ENCODE results near the gene ISLR2. TPM values are rescaled to one million over a fixed set of nuclear protein-coding genes. Genes with fewer than 3 reads are reported as not detected.

ISLR2 gene
- total and polyA plus RNA-seq, 2 experiments from 2014 or later: 0.13 TPM; not detected in 1

DNA sequence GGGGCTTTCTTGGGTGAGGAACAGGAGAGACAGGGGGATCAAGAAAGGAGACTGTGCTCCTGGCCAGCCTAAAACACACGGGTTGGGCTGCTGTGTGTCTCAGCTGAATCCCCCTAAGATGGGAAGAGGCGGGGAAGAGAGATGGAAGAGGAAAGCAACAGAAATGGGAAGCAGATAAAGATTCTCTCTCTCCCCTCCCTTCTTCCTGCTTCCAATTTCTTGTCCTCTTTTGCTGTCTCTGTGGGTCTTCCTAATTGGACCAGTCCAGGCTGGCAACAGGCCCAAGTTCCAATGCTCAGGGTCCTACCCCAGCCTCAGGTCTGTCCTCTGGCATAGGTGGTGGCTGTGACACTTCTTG is 7.1 kb downstream of the ISLR2 start:
- H3K27ac ChIP-seq: peak overlapping the region; percentile 46
- WGBS (ENCODE audit: low lambda C conversion rate, missing lambda C conversion rate): 82% methylated on average over 2 of the region's 2 CpGs
- TF ChIP-seq EZH2 (IDR thresholded peaks at IDR 0.05; ENCODE audit: borderline replicate concordance) (no peak), EZH2phosphoT487 (IDR thresholded peaks at IDR 0.05; ENCODE audit: low read depth, severe bottlenecking, unreplicated experiment) (no peak), CTCF (IDR thresholded peaks at IDR 0.05; ENCODE audit: poor library complexity) (no peak)

GRCh38 chr15:74138642-74139041 is 8.3 kb downstream of the ISLR2 start:
- no peaks in the 10 kb centered on the region for H4K20me1 ChIP-seq (ENCODE audit: insufficient read depth, poor library complexity, severe bottlenecking)
- H3K4me1 ChIP-seq (ENCODE audit: insufficient read depth): peaks cover 20% of the 10 kb centered on the region
- H3K79me2 ChIP-seq: no peaks in the 10 kb centered on the region
- H3K4me3 ChIP-seq: no peak overlapping the region
- 94% methylated on average over 4 of the region's 4 CpGs for WGBS (ENCODE audit: low lambda C conversion rate, missing lambda C conversion rate)
- H3K4me2 ChIP-seq: no peak overlapping the region
- H3K27ac ChIP-seq: no peak overlapping the region
- peaks cover 45% of the 10 kb centered on the region for H3K27me3 ChIP-seq
- no peak overlapping the region for H2AFZ ChIP-seq
- TF ChIP-seq EZH2 (IDR thresholded peaks at IDR 0.05; ENCODE audit: borderline replicate concordance) (no peak), EZH2phosphoT487 (IDR thresholded peaks at IDR 0.05; ENCODE audit: low read depth, severe bottlenecking, unreplicated experiment) (no peak), CTCF (IDR thresholded peaks at IDR 0.05; ENCODE audit: poor library complexity) (no peak)
- H3K9me2 ChIP-seq (replicated peaks; ENCODE audit: insufficient read depth): no peaks in the 10 kb centered on the region
- no peaks in the 10 kb centered on the region for H3K9me3 ChIP-seq (ENCODE audit: low read depth)
- no peak for DNase-seq (ENCODE audit: low spot score)
- no peaks in the 10 kb centered on the region for H3K36me3 ChIP-seq (replicated peaks; ENCODE audit: insufficient read depth, low read depth)

More for the DNA sequence above, 7.1 kb downstream of the ISLR2 start:
- H3K9me3 ChIP-seq (ENCODE audit: low read depth): no peaks in the 10 kb centered on the region
- H3K9me2 ChIP-seq (replicated peaks; ENCODE audit: insufficient read depth): no peaks in the 10 kb centered on the region
- no peak overlapping the region for H2AFZ ChIP-seq
- H4K20me1 ChIP-seq (ENCODE audit: insufficient read depth, poor library complexity, severe bottlenecking): no peaks in the 10 kb centered on the region
- DNase-seq (ENCODE audit: low spot score): no peak
- no peak overlapping the region for H3K4me3 ChIP-seq
- peaks cover 20% of the 10 kb centered on the region for H3K4me1 ChIP-seq (ENCODE audit: insufficient read depth)
- H3K36me3 ChIP-seq (replicated peaks; ENCODE audit: insufficient read depth, low read depth): no peaks in the 10 kb centered on the region
- no peaks in the 10 kb centered on the region for H3K79me2 ChIP-seq
- H3K27me3 ChIP-seq: peaks cover 57% of the 10 kb centered on the region
- H3K4me2 ChIP-seq: no peak overlapping the region

DNA sequence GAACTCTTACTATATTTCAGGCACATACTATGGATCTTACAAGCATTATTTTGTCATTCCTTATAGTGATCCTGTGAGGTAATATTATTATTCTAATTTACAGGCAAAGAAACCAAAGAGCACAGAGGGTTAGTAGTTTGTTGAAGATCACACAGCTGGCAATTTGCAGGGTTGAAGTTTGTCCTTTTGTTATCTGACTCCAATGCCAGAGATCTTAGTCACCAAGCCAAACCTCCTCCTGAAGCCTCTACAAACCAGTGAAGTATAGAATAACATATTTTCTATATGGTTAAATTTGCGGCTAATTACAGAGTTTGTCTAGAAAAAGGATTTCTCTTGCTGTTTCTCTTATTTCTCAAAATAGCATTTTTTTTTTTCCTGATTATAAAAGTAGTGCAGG is 11.2 kb downstream of the ISLR2 start:
- Histone ChIP-seq H3K4me1 (ENCODE audit: insufficient read depth) (peaks cover 8% of the 10 kb centered on the region), H3K27ac (no peak overlapping the region), H3K9me3 (ENCODE audit: low read depth) (no peaks in the 10 kb centered on the region), H3K4me3 (no peak overlapping the region), H3K36me3 (replicated peaks; ENCODE audit: insufficient read depth, low read depth) (no peaks in the 10 kb centered on the region), H2AFZ (no peak overlapping the region), H3K79me2 (no peaks in the 10 kb centered on the region), H3K4me2 (no peak overlapping the region), H3K27me3 (peaks cover 19% of the 10 kb centered on the region), H3K9me2 (replicated peaks; ENCODE audit: insufficient read depth) (no peaks in the 10 kb centered on the region), H4K20me1 (ENCODE audit: insufficient read depth, poor library complexity, severe bottlenecking) (no peaks in the 10 kb centered on the region)
- 92% methylated on average over 1 of the region's 1 CpG for WGBS (ENCODE audit: low lambda C conversion rate, missing lambda C conversion rate)
- no peak for DNase-seq (ENCODE audit: low spot score)
- TF ChIP-seq EZH2phosphoT487 (IDR thresholded peaks at IDR 0.05; ENCODE audit: low read depth, severe bottlenecking, unreplicated experiment): no peak
- no peak for TF ChIP-seq CTCF (IDR thresholded peaks at IDR 0.05; ENCODE audit: poor library complexity)
- TF ChIP-seq EZH2 (IDR thresholded peaks at IDR 0.05; ENCODE audit: borderline replicate concordance): no peak
